Measurements from ENCODE around the gene ADD2. TPM values are rescaled to one million over a fixed set of nuclear protein-coding genes. Genes with fewer than 3 reads are reported as not detected.

The ADD2 gene
- total RNA-seq, 3 donors from 2014 or later: 0.43 to 4.0 (median 1.1) TPM

- Histone ChIP-seq H3K4me3 (no peak overlapping the region), H3K9me3 (no peaks in the 10 kb centered on the region), H3K4me1 (ENCODE audit: low read depth) (no peaks in the 10 kb centered on the region), H3K36me3 (ENCODE audit: low read depth) (no peaks in the 10 kb centered on the region)
- ATAC-seq: no peak
- DNase-seq: no peak
- intact Hi-C loops (cut with DNase I, micrococcal nuclease): no loop called here
- no peak for TF ChIP-seq CTCF (IDR thresholded peaks at IDR 0.05)
Observed at GRCh38 chr2:70684846-70685622, 83.0 kb downstream of the ADD2 start.

- H3K9me3 ChIP-seq: no peaks in the 10 kb centered on the region
- ATAC-seq: no peak
- no peak for TF ChIP-seq CTCF (IDR thresholded peaks at IDR 0.05)
- DNase-seq: no peak
- no peaks in the 10 kb centered on the region for H3K36me3 ChIP-seq (ENCODE audit: low read depth)
- H3K4me1 ChIP-seq (ENCODE audit: low read depth): no peaks in the 10 kb centered on the region
- intact Hi-C loops (cut with DNase I, micrococcal nuclease): no loop called here
- no peak overlapping the region for H3K4me3 ChIP-seq
Observed at GRCh38 chr2:70683455-70683854, 84.5 kb downstream of the ADD2 start.

GRCh38 chr2:70680735-70681134 lies 87.3 kb downstream of the ADD2 start:
- DNase-seq (no peak), ATAC-seq (no peak)
- H3K4me1 ChIP-seq (ENCODE audit: low read depth): no peaks in the 10 kb centered on the region
- intact Hi-C loops (cut with DNase I, micrococcal nuclease): no loop called here
- H3K4me3 ChIP-seq: no peak overlapping the region
- TF ChIP-seq CTCF (IDR thresholded peaks at IDR 0.05): no peak
- no peaks in the 10 kb centered on the region for H3K9me3 ChIP-seq
- no peaks in the 10 kb centered on the region for H3K36me3 ChIP-seq (ENCODE audit: low read depth)

- intact Hi-C loops (cut with DNase I, micrococcal nuclease): no loop called here
- no peaks in the 10 kb centered on the region for H3K36me3 ChIP-seq (ENCODE audit: low read depth)
- no peak for TF ChIP-seq CTCF (IDR thresholded peaks at IDR 0.05)
- DNase-seq (no peak), ATAC-seq (no peak)
- H3K4me3 ChIP-seq: no peak overlapping the region
- H3K4me1 ChIP-seq (ENCODE audit: low read depth): no peaks in the 10 kb centered on the region
- H3K9me3 ChIP-seq: no peaks in the 10 kb centered on the region
Observed at GRCh38 chr2:70679259-70679658, 88.7 kb downstream of the ADD2 start.

- DNase-seq (no peak), ATAC-seq (no peak)
- intact Hi-C loops (cut with DNase I, micrococcal nuclease): no loop called here
- no peaks in the 10 kb centered on the region for H3K4me1 ChIP-seq (ENCODE audit: low read depth)
- TF ChIP-seq CTCF (IDR thresholded peaks at IDR 0.05): no peak
- no peak overlapping the region for H3K4me3 ChIP-seq
- H3K9me3 ChIP-seq: no peaks in the 10 kb centered on the region
- H3K36me3 ChIP-seq (ENCODE audit: low read depth): no peaks in the 10 kb centered on the region
Observed at GRCh38 chr2:70678576-70679143, 89.3 kb downstream of the ADD2 start.
